ENCODE data around the gene SHISA9.

DNA sequence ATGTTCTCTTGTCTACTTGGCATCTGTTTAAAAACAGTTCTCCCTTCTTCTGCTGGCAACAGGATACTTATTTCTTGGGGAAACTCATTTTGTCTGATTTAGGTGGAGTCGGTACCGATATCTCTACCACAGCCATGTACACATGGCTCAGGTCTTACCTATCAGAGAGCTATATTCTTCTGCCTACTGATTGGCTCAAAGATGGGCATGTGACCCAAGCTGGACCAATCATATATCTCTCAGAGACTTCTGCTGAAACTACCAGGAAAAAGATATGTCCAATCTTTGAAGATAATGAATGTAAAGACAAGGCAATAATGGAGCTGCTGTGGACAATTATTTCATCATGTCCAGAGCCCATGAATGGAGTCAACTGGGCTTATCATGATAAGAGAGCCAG, 21.6 kb upstream of the SHISA9 start:
- TF ChIP-seq EZH2 (IDR thresholded peaks at IDR 0.05; ENCODE audit: borderline replicate concordance): no peak
- TF ChIP-seq, protein P1, sequence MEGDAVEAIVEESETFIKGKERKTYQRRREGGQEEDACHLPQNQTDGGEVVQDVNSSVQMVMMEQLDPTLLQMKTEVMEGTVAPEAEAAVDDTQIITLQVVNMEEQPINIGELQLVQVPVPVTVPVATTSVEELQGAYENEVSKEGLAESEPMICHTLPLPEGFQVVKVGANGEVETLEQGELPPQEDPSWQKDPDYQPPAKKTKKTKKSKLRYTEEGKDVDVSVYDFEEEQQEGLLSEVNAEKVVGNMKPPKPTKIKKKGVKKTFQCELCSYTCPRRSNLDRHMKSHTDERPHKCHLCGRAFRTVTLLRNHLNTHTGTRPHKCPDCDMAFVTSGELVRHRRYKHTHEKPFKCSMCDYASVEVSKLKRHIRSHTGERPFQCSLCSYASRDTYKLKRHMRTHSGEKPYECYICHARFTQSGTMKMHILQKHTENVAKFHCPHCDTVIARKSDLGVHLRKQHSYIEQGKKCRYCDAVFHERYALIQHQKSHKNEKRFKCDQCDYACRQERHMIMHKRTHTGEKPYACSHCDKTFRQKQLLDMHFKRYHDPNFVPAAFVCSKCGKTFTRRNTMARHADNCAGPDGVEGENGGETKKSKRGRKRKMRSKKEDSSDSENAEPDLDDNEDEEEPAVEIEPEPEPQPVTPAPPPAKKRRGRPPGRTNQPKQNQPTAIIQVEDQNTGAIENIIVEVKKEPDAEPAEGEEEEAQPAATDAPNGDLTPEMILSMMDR (IDR thresholded peaks at IDR 0.05; ENCODE audit: poor library complexity): no peak

Data from hepatocyte (in vitro differentiated cells).